ENCODE results near the gene XAB2. TPM values are rescaled to one million over a fixed set of nuclear protein-coding genes. Genes with fewer than 3 reads are reported as not detected.
A peak's percentile ranks its signal among the peaks of the same experiment; 100 is the strongest.

XAB2 gene
- total RNA-seq, 2 donors from 2014 or later: 34.5 to 36.3 TPM

- ATAC-seq (no peak), DNase-seq (peak in 1 of 4 donors; percentile 13)
- TF ChIP-seq POLR2A (IDR thresholded peaks at IDR 0.05) (no peak), CTCF (IDR thresholded peaks at IDR 0.05) (no peak)
- Histone ChIP-seq H3K36me3 (replicated peaks in 1 of 2; ENCODE audit: insufficient read depth in 1 of 2, low read depth in 2 of 2) (peaks cover 9 to 32% of the 10 kb centered on the region in 2 donors), H3K9me3 (no peaks in the 10 kb centered on the region), H3K4me3 (no peak overlapping the region), H3K27me3 (no peaks in the 10 kb centered on the region), H3K4me1 (peaks cover 34% of the 10 kb centered on the region), H3K27ac (no peak overlapping the region)
- 79 to 82% methylated on average over 13 to 16 of the region's 16 CpGs for WGBS, 2 donors
- intact Hi-C loops (cut with DNase I): no loop called here
These were observed 6.2 kb downstream of the XAB2 start for GRCh38 chr19:7622933-7623685.

GRCh38 chr19:7620442-7621412 lies 8.6 kb downstream of the XAB2 start:
- Histone ChIP-seq H3K27ac (peak overlapping the region; percentile 97 to 100 (median 100)), H3K36me3 (replicated peaks in 1 of 2; ENCODE audit: insufficient read depth in 1 of 2, low read depth in 2 of 2) (peaks cover 9 to 33% of the 10 kb centered on the region in 2 donors), H3K27me3 (no peaks in the 10 kb centered on the region), H3K4me3 (no peak overlapping the region), H3K9me3 (no peaks in the 10 kb centered on the region), H3K4me1 (peaks cover 36% of the 10 kb centered on the region)
- 94 to 98% methylated on average over 16 to 54 of the region's 57 CpGs for whole genome bisulfite sequencing, 2 donors
- TF ChIP-seq POLR2A (IDR thresholded peaks at IDR 0.05) (no peak), CTCF (IDR thresholded peaks at IDR 0.05) (no peak)
- intact Hi-C loops (cut with DNase I): no loop called here
- DNase-seq (peak in 1 of 4 donors; percentile 29), ATAC-seq (no peak)

GRCh38 chr19:7619671-7620441 lies 9.5 kb downstream of the XAB2 start:
- Histone ChIP-seq H3K27me3 (no peaks in the 10 kb centered on the region), H3K4me1 (peaks cover 36% of the 10 kb centered on the region), H3K9me3 (no peaks in the 10 kb centered on the region), H3K4me3 (no peak overlapping the region), H3K27ac (peak overlapping the region; percentile 97 to 100 (median 100)), H3K36me3 (replicated peaks in 1 of 2; ENCODE audit: insufficient read depth in 1 of 2, low read depth in 2 of 2) (peaks cover 9 to 30% of the 10 kb centered on the region in 2 donors)
- ATAC-seq (peak; percentile 4), DNase-seq (peak; percentile 65 to 81 (median 68))
- 58 to 78% methylated on average over 4 to 46 of the region's 48 CpGs for WGBS, 2 donors
- no peak for TF ChIP-seq CTCF (IDR thresholded peaks at IDR 0.05)
- no peak for TF ChIP-seq POLR2A (IDR thresholded peaks at IDR 0.05)
- intact Hi-C loops (cut with DNase I): no loop called here

GRCh38 chr19:7618771-7619510 lies 10.4 kb downstream of the XAB2 start:
- peak; percentile 92 for ATAC-seq
- peaks cover 36% of the 10 kb centered on the region for H3K4me1 ChIP-seq
- WGBS, 2 donors: 25 to 32% methylated on average over 4 to 17 of the region's 21 CpGs
- peaks cover 9 to 30% of the 10 kb centered on the region in 2 donors for H3K36me3 ChIP-seq (replicated peaks in 1 of 2; ENCODE audit: insufficient read depth in 1 of 2, low read depth in 2 of 2)
- DNase-seq: peak; percentile 95 to 98 (median 97)
- no peaks in the 10 kb centered on the region for H3K9me3 ChIP-seq
- TF ChIP-seq CTCF (IDR thresholded peaks at IDR 0.05) (peak in 2 of 7 experiments; percentile 13 to 14), POLR2A (IDR thresholded peaks at IDR 0.05) (peak; percentile 95)
- H3K27ac ChIP-seq: peak overlapping the region; percentile 97 to 100 (median 100)
- H3K4me3 ChIP-seq: no peak overlapping the region
- intact Hi-C loops (cut with DNase I): no loop called here
- no peaks in the 10 kb centered on the region for H3K27me3 ChIP-seq
